Activated CD8-positive, alpha-beta memory T cell treated with anti-CD3 and anti-CD28 coated beads, Interleukin-2, amount 50 U/mL, for 48 hours (primary cell): ENCODE results near the gene ZCCHC24.
"Not testable (repeated sequence)": the region's sequence is repeated elsewhere in the genome, so short reads cannot be mapped to it uniquely, and the experiment has no call there.

Experiments used
- DNase-seq: peaks from one replicate; pipeline ENCODE4 v3.0.0-alpha.2; 2020

Gene ZCCHC24

DNA sequence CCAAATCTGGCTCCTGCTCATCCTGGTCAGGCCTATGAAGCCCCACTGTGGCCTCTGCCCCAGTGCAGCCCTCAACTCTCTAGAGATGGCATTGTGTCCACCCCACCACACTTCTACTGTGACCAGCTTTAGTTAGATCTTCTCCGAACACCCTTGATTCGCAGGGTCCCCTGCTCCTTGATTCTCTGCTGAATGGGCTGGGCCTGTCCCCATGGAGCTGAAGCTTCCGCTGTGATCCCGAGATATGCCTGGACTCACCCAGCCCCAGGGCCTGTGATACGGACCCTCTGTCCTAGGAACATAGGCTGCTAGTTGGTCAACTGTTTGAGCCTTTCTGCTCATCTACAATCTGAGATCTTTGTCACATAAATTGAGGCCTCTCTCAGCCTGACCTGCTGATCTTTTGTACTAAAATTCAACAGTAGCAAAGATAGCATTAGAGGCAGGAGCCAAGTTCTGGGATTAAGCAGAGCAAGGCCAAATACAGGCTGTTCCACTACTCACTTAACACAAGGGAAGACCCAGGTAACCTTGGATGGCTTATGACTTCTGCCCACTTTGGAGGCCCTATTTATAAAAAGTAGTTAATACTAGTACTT, 104.7 kb downstream of the ZCCHC24 start:
- no peak for DNase-seq

DNA sequence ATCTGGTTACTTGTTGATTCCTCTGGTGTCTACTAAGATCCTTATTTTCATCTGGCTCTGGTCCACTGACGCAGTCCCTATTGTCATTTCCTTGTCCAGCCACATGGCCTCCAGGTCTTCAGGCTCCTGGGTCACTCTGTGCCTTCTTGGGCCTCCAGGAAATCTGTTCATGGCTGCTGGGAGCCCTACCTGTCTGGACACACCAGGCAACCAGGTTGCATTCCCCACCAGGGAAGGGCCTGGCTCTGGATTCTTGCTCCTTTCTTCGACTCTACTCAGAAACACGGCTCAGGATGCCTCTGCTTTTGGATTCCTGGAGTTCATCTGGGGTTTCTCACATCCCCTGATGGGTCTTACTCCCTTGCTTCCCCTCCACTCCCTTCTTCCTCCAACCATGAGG, 106.2 kb downstream of the ZCCHC24 start:
- DNase-seq: no peak

DNA sequence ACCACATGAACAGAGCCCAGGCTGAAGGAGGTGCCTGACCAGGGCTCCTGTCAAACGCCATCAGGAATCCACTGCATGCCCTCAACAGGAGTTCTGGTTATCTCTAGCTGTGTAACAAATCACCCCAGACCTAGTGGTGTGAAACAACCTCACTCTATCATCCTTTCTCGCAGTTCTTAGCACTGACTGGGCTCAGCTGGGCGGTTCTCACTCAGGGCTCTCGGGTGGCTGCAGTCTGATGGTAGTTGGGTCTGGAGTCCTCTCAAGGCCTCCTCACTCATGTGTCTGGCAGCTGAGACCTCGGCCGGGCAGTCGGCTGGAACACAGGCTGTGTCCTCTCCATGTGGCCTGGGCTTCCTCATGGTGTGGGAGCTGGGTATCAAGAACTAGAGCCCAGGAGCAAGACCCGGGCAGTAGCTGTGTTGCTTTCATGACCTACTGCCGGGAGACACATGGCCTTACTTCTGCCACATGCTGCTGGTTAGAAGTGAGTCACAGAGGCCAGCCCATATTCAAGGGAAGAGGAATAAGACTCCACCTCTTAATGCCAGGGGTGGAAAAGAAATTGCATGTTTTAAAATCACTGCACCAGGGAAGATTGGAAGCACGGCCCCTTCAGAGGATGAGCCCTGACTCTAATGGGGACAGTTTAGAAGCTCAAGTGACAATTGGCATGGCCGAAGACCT, 107.5 kb downstream of the ZCCHC24 start:
- DNase-seq: not testable (repeated sequence)

DNA sequence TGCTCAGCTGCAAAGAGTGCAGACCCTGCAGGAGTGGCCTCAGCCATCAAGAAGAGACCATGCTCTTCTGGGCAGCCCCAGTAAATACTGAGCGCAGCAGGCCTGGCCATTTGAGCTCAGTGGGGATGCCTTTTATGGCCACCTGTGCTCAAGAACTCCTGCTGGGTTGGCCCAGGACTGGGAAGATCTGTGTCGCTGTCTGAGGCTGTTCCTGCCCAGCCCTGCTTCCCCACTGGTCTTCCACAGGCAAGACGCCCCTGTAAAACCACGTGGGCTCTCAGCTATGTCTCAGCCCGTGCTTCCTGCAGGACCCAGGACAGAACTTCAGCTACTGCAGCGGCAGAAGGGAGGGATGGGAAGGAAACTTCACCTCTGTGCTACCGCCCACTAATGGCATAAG, 108.7 kb downstream of the ZCCHC24 start:
- no peak for DNase-seq

DNA sequence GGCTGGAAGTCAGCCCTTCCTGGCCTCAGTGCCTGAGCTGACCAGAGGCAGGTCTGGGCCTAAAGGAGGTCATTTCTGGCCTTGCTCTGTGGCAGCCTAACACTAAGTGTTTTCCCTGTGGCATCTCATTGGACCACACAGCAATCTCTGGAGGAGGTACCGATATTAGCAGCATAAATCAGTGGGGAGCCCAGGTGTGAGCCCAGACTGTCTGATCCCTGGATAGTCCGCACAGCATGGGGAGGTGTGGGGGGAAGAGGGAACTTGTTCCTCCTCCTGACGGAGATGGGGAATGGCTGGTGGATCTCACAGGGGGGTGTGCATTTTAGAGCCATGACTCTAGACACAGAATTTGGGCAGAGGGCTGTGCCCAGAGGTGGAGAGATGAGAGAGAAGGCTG, 109.1 kb downstream of the ZCCHC24 start:
- no peak for DNase-seq

DNA sequence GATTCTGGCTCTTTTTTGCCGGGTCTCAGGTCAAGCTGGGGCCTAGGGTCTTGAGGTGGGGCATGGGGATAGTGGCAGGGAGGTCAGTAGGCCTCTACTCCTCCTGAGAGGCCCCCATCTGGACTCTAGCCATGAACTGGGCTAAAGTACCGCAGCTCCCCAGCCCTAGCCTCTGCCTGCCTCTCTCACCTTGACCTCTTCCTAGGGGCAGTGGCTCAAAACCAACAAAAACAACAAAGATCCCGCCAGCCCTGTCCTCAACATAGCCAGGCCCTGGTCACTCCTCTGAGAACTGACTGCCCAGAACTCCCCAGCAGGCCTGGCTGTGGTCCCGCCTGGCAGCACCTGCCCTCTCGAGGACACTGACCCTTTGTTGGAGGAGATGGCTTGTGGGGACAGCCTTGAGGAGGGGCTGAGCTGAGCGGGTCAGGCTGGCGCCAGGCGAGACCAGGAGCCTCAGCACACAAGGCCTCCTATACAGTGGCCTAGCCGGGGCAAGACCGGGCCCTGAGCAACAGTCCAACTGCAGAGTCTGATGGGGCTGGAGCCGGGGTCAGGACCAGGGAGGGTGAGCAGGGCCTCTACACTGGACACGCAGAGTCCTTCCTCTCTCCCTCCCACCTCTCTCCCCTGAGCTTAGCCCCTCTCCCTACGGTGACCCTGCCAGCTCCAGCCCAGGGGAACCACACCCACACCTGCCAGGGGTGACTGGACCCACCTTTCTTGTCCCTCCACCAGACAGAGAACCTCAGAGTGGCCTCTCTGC, 109.8 kb downstream of the ZCCHC24 start:
- no peak for DNase-seq

DNA sequence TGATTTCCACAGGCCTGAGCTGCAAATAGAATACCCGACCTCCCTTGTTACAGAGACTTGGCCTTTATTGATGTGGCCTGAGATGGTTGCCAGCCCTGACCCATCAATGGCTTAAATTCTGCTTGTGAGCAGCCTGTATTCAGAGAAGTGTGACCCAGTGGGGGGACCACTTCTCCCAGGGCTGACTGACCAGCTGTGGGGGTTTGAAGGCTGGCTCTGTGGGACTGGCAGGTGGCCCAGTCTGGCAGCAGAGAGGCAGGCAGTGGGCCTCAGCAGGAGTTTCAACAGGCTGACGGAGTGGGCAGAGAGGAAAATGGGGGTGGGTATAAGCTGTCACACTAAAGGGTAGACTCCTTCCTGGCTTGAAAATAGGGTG, 110.3 kb downstream of the ZCCHC24 start:
- no peak for DNase-seq

DNA sequence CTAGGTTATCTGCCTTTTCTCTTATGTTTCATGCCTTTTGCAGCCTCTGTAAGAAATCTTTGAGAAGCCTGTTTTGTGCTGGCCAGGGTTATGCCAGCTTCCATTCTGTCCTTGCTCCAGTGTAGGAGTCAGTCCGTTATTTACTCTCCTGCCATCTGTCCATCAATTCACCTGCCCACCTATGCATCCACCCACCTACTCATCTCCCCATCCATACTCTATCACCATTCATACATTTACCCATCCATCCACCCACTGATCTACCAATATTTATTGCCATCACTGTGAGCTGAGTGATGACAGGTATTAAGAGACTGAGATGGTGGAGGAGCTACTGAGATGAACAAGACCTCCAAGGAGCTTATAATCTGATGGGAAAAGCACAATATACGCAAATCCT, 110.9 kb downstream of the ZCCHC24 start:
- DNase-seq: no peak

DNA sequence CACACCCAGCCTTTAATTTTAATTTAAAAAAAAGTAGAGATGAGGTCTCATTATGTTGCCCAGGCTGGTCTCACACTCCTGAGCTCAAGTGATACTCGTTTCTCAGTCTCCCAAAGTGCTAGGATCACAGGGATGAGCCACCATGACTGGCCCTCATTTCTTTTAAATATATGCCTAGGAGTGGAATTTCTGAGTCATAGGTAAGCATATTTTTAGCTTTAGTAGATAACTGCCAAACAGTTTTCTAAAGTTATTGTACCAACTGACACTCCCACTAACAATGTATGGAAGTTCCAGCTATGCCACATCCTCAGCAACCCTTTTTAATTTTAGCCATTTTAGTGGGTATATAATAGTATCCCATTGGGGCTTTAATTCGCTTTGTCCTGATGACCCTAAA, 111.9 kb downstream of the ZCCHC24 start:
- DNase-seq: no peak

DNA sequence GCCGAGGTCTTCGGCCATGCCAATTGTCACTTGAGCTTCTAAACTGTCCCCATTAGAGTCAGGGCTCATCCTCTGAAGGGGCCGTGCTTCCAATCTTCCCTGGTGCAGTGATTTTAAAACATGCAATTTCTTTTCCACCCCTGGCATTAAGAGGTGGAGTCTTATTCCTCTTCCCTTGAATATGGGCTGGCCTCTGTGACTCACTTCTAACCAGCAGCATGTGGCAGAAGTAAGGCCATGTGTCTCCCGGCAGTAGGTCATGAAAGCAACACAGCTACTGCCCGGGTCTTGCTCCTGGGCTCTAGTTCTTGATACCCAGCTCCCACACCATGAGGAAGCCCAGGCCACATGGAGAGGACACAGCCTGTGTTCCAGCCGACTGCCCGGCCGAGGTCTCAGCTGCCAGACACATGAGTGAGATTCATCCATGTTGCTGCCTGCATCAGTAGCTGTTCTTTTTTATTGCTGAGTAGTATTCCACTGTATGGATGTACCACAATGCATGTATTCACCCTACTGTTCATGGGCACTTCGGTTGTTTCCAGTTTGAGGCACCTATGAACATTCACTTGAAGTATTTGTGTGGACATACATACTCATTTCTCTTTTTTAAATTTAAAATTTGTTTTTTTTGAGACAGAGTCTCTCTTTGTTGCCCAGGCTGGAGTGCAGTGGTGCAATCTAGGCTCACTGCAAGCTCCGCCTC, 112.7 kb downstream of the ZCCHC24 start:
- not testable (repeated sequence) for DNase-seq
